T-helper 1 cell treated with Interleukin-12 subunit alpha and Interleukin-12 subunit beta and Interleukin-4 antibody, amounts not matched to agents 30 ng/mL and 1 ng/mL, for 36 hours (primary cell): ENCODE measurements around the gene CALR. TPM values are rescaled to one million over a fixed set of nuclear protein-coding genes. Genes with fewer than 3 reads are reported as not detected.
"Not testable (repeated sequence)": the region's sequence is repeated elsewhere in the genome, so short reads cannot be mapped to it uniquely, and the experiment has no call there.

ENCODE experiments used
- intact Hi-C: fragments of 100-400 bp; cut with micrococcal nuclease; formaldehyde crosslinking; loops from one replicate; pipeline ENCODE4 v1.15.1; 2024
- total RNA-seq: library from RNA; stranded (reverse); gene quantifications from 2 replicates; pipeline ENCODE4 v1.2.3, GENCODE V29; 2022

CALR gene
- 1,347 and 1,385 TPM in 2 replicates for total RNA-seq

DNA sequence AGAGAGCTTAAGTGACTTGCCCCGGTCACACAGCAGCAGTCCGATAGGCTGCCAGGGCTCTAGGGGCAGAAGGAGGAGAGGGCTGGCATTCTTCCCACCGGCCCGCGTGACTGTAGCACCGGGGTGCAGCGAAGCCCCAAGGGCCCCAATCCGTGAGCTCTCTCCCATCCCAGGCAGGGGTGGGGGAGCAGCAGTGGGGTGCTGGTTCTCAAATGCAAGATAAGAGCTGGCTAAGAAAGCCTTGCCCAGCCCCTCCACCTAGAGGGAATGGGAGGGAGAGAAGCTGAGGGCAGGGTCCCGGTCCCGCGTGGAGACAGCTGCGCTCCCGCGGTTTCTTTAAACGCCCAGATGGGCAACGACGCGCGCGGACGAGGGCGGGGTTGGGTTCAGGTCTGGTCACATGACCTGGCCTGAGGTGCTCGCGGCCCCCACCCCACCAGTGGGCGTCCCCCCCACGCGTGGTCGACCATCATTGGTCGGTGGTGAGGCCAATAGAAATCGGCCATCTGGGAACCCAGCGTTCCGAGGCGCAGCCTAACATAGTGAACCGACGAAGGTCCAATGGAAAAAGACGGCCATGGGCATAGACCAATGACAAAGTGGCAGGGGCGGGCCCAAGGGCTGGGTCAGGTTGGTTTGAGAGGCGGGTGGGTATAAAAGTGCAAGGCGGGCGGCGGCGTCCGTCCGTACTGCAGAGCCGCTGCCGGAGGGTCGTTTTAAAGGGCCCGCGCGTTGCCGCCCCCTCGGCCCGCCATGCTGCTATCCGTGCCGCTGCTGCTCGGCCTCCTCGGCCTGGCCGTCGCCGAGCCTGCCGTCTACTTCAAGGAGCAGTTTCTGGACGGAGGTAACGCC lies at the start of gene CALR:
CALR (plus strand) TSS at position 683 of the 852 bp plus-strand sequence; CDS start at position 754, 71 bp downstream.
- intact Hi-C loops: loop anchor here (1.0 to 10.0 kb wide), 12 partner anchors 8 to 1563 kb away; partner anchors contain the start of genes GADD45GIP1, GCDH, GET3 and JUNB

DNA sequence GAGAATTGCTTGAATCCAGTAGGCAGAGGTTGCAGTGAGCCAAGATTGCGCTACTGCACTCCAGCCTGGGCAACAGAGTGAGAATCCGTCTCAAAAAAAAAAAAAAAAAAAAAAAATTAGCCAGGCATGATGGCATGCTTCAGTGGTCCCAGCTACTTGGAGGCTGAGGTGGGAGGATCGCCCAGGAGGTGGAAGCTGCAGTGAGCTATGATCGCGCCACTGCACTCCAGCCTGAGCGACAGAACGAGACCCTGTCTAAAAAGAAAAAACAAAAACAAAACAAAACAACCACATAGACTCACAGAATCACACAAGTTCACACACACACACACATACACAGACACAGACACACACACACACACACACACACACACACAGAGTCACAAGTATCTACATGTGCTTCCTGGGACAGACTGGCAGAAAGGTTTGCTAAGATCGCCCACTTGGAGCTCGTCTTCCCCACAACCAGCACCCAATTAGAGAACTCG lies 48.1 kb upstream of the CALR start:
- intact Hi-C loops: loop anchor here (1.0 to 5.0 kb wide), 3 partner anchors 9 to 212 kb away; partner anchors contain the start of genes DNASE2, GADD45GIP1 and LYL1

DNA sequence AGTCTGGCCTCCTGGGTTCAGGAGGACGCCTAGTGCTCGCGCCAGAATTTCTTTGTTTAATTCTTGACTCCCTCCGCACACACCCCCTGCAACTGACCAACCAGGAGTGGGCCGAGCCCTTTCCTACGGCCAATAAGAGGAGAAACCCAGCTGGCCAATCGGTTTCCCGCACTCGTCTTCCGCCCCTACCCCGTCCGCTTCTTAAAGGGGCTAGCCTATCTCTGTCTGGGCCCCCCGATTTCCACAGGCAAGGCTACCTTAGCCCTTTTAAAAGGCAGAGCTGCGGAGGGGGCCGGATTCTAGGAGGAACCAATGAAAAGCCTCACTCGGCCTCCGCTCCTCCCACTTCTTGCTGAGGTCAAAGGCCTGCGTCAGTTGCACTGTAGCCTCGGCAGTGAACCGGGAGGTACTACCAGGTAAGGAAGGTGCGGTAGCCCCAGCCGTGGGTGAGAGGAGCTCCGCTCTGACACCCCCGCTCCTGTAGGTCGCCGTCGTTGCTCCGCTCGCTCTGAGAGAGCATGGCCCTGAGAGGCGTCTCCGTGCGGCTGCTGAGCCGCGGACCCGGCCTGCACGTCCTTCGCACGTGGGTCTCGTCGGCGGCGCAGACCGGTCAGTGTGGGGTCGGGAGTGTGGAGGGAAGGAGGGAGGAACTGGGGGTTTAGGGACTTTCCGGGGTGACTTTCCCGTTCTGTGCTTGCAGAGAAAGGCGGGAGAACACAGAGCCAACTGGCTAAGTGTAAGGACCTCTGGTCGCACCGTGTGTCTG lies 47.4 kb upstream of the CALR start, which contains the start of gene GCDH:
GCDH (plus strand) TSS at position 374 of the 766 bp plus-strand sequence; CDS start at position 519, 145 bp downstream.
- intact Hi-C loops: loop anchor here (1.0 to 5.0 kb wide), 10 partner anchors 10 to 211 kb away; partner anchors contain the start of genes CALR, DNASE2, FARSA and GADD45GIP1

- intact Hi-C loops: loop anchor here (1.0 to 5.0 kb wide), 9 partner anchors 23 to 211 kb away; partner anchors contain the start of genes CALR, FARSA, GADD45GIP1 and HOOK2
Measured at GRCh38 chr19:12891553-12892021, 46.8 kb upstream of the CALR start.

DNA sequence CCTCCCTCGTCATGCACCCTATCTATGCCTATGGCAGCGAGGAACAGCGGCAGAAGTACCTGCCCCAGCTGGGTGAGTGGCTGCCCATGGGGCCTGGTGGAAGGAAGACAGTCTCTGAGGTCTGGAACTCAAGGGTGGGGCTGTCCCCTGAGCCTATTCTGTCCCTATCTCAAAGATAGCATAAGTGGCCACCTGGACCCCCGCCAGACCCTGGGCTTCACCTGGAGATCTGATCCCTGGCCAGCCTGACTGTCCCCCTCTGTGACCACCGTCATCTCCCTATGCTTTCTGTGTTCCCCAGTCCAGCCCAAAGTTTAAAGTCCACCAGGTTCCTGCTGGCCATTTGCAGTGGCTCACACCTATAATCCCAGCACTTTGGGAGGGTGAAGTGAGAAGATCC lies 44.8 kb upstream of the CALR start:
- intact Hi-C loops: loop anchor here (5.0 kb wide), 1 partner anchor 209 kb away; the partner anchor contains the start of gene LYL1

DNA sequence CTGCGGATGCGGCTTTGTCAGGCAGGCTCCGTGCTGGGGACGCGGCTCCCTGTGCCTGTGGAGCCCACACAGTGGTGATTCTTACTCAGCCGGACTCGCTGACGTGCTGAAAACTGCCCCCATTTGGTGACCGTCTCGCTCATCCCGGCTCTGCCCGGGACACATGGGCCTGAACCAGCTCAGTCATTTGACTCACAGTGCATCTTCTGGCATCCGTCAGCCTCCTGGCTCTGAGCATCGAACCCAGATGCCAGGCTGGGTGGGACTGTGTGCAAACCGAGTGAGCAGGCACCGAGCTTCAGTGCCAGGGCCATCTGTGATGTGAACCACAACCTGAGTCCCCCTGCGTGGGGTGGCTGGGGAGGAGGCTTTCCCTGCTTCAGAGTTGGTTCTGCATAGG lies 41.9 kb upstream of the CALR start:
- intact Hi-C loops: no loop called here

GRCh38 chr19:12899891-12900518 lies 38.4 kb upstream of the CALR start:
- intact Hi-C loops: no loop called here

DNA sequence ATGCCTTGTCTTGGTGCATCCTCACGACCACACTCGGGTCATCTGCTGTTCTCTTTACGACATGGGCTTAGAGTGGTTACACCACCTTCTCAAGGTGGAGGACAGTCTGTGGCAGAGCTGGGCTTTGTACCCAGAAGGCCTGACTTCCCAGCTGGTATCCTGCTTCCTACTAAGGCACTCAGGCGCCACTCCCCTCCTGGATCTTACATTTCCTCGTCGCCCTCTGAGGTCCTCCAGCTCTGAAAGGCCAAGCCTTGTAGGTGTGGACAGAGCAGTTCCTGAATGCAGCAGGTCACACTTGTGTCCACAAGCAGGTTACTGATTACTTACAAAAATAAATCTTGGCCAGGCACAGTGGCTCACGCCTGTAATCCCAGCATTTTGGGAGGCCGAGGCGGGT lies 31.2 kb upstream of the CALR start:
- intact Hi-C loops: no loop called here

GRCh38 chr19:12912571-12912970 lies 25.8 kb upstream of the CALR start:
- intact Hi-C loops: no loop called here

GRCh38 chr19:12913011-12913561 lies 25.3 kb upstream of the CALR start:
- intact Hi-C loops: no loop called here

- intact Hi-C loops: loop anchor here (1.0 kb wide), 1 partner anchor 23 kb away; the partner anchor contains the start of gene GCDH
Measured at GRCh38 chr19:12913851-12914690, 24.3 kb upstream of the CALR start.

DNA sequence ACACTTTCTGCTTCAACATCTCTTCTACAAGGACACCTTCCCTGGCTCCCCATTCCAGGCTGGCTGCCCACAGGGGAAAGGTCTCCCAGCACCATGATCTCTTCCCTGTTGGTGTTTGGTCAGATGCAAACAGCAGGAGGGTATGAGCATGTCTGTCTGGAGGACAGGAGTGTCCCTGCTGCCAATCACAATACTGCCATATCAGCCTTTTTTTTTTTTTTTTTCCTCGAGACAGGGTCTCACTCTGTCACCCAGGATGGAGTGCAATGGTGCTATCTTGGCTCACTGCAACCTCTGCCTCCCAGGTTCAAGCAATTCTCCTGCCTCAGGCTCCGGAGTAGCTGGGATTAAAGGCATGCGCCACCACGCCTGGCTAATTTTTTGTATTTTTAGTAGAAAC lies 22.5 kb upstream of the CALR start:
- intact Hi-C loops: not testable (repeated sequence)

GRCh38 chr19:12918253-12918652 lies 20.2 kb upstream of the CALR start:
- intact Hi-C loops: no loop called here

DNA sequence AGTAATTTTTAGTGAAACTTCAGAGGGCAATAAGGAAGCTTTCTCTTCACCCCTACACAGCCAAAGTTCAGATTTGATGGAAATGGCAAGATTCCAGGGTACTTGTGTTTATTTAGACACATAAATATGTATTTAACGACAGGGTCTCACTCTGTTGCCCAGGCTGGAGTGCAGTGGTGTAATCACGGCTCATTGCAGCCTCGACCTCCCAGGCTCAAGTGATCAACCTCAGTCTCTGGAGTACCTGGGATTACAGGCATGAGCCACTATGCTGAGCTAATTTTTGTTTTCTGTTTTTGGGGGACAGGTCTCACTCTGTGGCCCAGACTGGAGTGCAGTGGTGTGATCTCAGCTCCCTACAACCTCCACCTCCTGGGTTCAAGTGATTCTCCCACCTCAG lies 17.4 kb upstream of the CALR start:
- intact Hi-C loops: no loop called here

- intact Hi-C loops: no loop called here
Measured at GRCh38 chr19:12922959-12923358, 15.4 kb upstream of the CALR start.

DNA sequence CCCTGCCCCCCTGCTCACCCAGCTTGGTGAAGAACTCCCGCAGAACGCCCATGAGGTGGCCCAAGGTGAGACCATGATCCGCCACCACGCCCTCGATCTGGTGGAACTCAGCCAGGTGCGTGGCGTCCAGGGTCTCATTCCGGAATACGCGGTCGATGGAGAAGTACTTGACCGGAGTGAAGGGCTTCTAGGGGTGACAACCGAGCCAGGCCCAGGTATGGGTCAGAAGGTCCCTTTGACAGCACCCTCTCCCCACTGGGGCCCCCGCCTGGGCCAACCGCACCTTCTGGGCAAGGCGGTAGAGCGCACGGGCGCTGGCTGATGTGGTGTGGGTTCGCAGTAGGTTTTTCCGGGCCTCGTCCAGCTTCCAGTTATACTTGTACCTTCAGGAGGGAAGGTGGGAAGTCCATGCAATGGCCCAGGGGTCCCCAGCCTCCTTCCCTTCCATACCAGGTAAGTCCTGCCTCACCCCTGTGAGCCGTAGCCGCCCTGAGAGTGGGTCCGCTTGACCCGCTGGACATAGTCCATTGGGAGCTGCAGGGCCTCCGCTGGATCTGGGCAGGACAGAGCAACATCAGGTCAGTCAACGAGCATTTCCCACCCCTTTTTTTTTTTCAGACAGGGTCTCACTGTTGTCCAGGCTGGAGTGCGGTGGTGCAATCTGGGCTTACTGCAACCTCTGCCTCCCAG lies 13.6 kb upstream of the CALR start:
- intact Hi-C loops: no loop called here

GRCh38 chr19:12930002-12930645 lies 8.3 kb upstream of the CALR start:
- intact Hi-C loops: loop anchor here (10.0 kb wide), 1 partner anchor 815 kb away; a partner anchor contains a TSS
